ENCODE measurements around the gene ERMP1.

DNA sequence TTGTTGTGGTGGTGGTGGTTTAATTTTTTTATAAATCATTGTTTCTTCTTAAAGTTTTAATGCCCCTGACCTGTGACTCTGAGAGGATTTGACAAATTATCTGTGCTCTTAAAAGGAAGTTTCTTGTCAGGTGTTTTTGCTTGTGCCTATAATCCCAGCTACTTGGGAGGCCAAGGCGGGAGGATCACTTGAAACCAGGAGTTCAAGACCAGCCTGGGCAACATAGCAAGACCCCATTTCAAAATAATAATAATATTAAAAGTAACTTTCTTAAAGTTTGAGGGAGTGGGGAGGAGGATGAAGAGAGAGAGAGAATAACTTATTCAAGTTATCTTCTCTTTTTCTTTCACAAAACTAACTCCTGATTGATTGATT lies 12.2 kb upstream of the ERMP1 start:
- TF ChIP-seq, protein P1, sequence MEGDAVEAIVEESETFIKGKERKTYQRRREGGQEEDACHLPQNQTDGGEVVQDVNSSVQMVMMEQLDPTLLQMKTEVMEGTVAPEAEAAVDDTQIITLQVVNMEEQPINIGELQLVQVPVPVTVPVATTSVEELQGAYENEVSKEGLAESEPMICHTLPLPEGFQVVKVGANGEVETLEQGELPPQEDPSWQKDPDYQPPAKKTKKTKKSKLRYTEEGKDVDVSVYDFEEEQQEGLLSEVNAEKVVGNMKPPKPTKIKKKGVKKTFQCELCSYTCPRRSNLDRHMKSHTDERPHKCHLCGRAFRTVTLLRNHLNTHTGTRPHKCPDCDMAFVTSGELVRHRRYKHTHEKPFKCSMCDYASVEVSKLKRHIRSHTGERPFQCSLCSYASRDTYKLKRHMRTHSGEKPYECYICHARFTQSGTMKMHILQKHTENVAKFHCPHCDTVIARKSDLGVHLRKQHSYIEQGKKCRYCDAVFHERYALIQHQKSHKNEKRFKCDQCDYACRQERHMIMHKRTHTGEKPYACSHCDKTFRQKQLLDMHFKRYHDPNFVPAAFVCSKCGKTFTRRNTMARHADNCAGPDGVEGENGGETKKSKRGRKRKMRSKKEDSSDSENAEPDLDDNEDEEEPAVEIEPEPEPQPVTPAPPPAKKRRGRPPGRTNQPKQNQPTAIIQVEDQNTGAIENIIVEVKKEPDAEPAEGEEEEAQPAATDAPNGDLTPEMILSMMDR (IDR thresholded peaks at IDR 0.05; ENCODE audit: low read depth, low read length): no peak
- TF ChIP-seq POLR2A (IDR thresholded peaks at IDR 0.05; ENCODE audit: extremely low read depth, insufficient read length) (no peak), MYC (IDR thresholded peaks at IDR 0.05; ENCODE audit: low read depth, low read length) (no peak)
